Choroid plexus epithelial cell (primary cell): Measurements from ENCODE around the gene LNP1.

Experiments
- DNase-seq: peaks from one replicate; pipeline ENCODE4 v3.0.0-alpha.2; 2010; ENCODE audit warnings: low read depth
- H3K4me3 ChIP-seq: 2 replicates; pipeline ENCODE4 v1.5.1; 2011; ENCODE audit warnings: low read depth, mild to moderate bottlenecking, control low read depth, low read length, moderate library complexity
- TF ChIP-seq, protein P1 (sequence below): conservative IDR thresholded peaks from 2 replicates; pipeline ENCODE4 v1.5.1; 2011; ENCODE audit warnings: low read depth, mild to moderate bottlenecking, control low read depth, inconsistent platforms, low read length, moderate library complexity

The LNP1 gene

DNA sequence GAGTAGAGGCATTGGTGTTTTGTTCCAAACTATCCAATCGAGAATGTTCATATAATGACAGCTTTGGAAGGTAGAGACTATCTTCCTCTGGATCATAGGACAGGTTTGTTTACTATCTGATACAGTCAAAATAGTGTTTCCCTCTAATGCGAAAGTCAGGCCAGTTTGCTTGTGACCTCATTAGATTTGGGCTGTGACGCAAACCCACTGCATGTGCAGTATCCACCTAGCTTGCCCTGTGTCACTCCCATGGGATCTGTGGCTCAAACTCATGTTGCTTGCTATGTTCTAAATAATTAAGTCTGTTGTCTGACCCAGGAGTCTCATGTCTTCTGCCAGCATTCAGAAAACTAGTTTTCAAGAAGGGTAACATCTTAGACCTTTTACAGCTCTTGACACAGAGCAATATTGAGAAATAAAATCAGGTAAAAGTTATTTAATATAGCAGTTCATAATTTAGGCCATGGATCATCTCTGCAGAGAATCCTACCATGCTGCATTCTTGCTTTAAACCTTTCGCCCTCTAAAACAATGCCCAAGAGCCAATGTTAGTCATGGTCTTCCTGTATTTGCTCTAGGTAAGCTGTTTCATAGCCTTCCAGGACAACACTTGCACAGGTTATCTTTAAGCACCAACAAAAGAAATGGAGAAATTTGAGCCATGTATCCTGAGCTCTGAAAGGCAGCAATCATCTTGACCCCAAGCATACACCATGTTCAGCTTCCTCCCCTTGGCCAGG, 40.4 kb upstream of the LNP1 start:
- peak; percentile 15 for DNase-seq
- TF ChIP-seq, protein P1, sequence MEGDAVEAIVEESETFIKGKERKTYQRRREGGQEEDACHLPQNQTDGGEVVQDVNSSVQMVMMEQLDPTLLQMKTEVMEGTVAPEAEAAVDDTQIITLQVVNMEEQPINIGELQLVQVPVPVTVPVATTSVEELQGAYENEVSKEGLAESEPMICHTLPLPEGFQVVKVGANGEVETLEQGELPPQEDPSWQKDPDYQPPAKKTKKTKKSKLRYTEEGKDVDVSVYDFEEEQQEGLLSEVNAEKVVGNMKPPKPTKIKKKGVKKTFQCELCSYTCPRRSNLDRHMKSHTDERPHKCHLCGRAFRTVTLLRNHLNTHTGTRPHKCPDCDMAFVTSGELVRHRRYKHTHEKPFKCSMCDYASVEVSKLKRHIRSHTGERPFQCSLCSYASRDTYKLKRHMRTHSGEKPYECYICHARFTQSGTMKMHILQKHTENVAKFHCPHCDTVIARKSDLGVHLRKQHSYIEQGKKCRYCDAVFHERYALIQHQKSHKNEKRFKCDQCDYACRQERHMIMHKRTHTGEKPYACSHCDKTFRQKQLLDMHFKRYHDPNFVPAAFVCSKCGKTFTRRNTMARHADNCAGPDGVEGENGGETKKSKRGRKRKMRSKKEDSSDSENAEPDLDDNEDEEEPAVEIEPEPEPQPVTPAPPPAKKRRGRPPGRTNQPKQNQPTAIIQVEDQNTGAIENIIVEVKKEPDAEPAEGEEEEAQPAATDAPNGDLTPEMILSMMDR: no peak
- H3K4me3 ChIP-seq: no peak overlapping the region

DNA sequence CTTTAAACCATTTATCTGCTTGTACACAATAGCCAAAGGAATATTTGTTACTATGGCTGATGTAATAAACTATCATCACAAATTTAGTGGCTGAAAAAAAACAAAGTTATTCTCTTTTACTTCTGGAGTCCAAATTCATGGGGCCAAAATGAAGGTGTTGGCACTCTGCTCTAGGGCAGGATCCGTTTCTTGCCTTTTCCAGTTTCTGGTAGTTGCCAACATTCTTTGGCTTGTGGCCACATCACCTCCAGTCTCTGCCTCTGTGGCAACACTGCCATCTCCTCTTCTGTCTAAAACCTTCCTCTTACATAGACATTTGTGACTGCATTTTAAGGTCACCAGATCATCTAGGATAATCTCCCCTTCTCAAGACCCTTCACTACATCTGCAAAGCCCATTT, 39.4 kb upstream of the LNP1 start:
- TF ChIP-seq, protein P1: no peak
- H3K4me3 ChIP-seq: no peak overlapping the region
- no peak for DNase-seq

DNA sequence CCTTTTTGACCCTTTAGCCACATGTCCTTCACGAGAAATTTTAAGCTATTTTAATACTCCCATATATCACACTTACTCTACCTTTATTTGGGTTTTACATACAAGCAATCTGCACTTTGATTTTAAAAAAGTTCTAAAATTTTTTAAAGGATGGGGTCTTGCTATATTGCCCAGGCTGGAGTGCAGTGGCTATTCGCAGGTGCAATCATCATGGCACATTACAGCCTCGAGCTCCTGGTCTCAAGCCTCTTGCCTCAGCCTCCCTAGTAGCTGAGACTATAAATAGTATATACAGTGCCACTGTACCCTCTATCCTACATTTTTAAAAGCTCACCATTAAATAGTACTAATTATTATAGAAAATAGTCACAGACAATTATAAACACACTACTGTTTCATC, 36.9 kb upstream of the LNP1 start:
- TF ChIP-seq, protein P1: no peak
- H3K4me3 ChIP-seq: no peak overlapping the region
- DNase-seq: no peak

DNA sequence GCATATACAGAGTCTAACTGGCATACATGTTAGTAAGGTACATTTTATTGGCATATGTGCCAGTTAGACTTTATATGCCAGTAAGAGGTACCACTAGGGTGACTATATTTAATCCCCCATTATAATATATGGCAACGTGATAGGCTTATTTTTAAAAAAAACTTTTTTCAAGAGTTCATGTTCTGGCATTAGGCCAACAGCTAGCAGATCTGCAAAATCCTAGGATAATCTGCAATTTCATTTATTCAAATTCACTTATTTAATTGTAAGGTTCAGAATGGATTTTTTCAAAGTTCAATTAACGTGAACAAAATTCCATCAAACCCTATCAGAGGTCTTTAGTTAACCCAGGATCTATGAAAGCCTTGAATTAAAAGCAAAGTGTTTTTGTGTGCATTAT, 34.9 kb upstream of the LNP1 start:
- TF ChIP-seq, protein P1: no peak
- no peak for DNase-seq
- no peak overlapping the region for H3K4me3 ChIP-seq

- TF ChIP-seq, protein P1: no peak
- DNase-seq: peak; percentile 52
- H3K4me3 ChIP-seq: no peak overlapping the region
Measured at GRCh38 chr3:100368441-100368840, 32.9 kb upstream of the LNP1 start.

- TF ChIP-seq, protein P1: no peak
- DNase-seq: no peak
- H3K4me3 ChIP-seq: no peak overlapping the region
Measured at GRCh38 chr3:100370756-100371155, 30.6 kb upstream of the LNP1 start.

DNA sequence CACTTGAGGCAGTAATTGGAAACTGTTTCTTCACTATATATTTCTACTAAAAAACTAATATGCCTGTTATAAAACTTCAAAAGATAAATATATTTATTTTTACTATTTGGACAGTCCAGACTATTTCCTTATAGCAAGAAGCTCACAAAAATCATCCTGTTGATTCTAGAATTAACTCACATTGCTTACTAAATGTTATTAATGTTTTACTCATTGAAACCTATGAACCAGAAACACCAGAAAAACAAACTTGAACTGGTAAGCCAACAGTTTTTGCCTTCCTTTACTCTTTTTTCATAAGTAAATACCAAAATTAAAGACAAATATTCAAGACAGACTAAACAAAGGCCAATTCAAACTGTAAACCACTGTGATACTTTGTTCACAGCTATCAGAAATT, 26.8 kb upstream of the LNP1 start:
- DNase-seq: no peak
- H3K4me3 ChIP-seq: no peak overlapping the region
- TF ChIP-seq, protein P1: no peak
